MM.1S (cell line): ENCODE results near the gene PHACTR1.
"Not testable (repeated sequence)": the region's sequence is repeated elsewhere in the genome, so short reads cannot be mapped to it uniquely, and the experiment has no call there.

Experiments
- DNase-seq: peaks from one replicate; pipeline ENCODE4 v3.0.0-alpha.2; 2015
- H2AFZ ChIP-seq: fragments of 300-600 bp; sonication (generic); 2 replicates; pipeline ENCODE4 v1.6.0; 2016; ENCODE audit warnings: antibody characterized with exemption, low read length
- H3F3A ChIP-seq: fragments of 300-600 bp; sonication (generic); 2 replicates; pipeline ENCODE4 v1.6.1; 2016; ENCODE audit warnings: mild to moderate bottlenecking, antibody characterized with exemption, low read length, moderate library complexity, mixed read lengths; ENCODE audit not compliant: insufficient read depth
- H3K27ac ChIP-seq: fragments of 300-600 bp; sonication (generic); 2 replicates; pipeline ENCODE4 v1.5.1; 2016; ENCODE audit warnings: mild to moderate bottlenecking, low read length
- H3K27me3 ChIP-seq: fragments of 300-600 bp; sonication (generic); replicated peaks from 2 replicates; pipeline ENCODE4 v1.6.0; 2016; ENCODE audit warnings: low read length; ENCODE audit not compliant: insufficient read depth
- H3K36me3 ChIP-seq: fragments of 300-600 bp; sonication (generic); replicated peaks from 2 replicates; pipeline ENCODE4 v1.6.1; 2016; ENCODE audit warnings: mild to moderate bottlenecking, low read length, mixed read lengths; ENCODE audit not compliant: insufficient read depth
- H3K4me1 ChIP-seq: fragments of 300-600 bp; sonication (generic); 2 replicates; pipeline ENCODE4 v1.6.1; 2016; ENCODE audit warnings: low read length, mixed read lengths
- H3K4me2 ChIP-seq: fragments of 300-600 bp; sonication (generic); 2 replicates; pipeline ENCODE4 v1.6.0; 2016; ENCODE audit warnings: low read depth, low read length
- H3K4me3 ChIP-seq: fragments of 300-600 bp; sonication (generic); 2 replicates; pipeline ENCODE4 v1.5.1; 2016; ENCODE audit warnings: low read length, mixed read lengths
- H3K79me2 ChIP-seq: fragments of 300-600 bp; sonication (generic); 2 replicates; pipeline ENCODE4 v1.6.1; 2016; ENCODE audit warnings: mixed run types, low read length, mixed read lengths
- H3K9ac ChIP-seq: fragments of 300-600 bp; sonication (generic); 2 replicates; pipeline ENCODE4 v1.6.1; 2016; ENCODE audit warnings: low read length, mixed read lengths
- H3K9me2 ChIP-seq: fragments of 300-600 bp; sonication (generic); replicated peaks from 2 replicates; pipeline ENCODE4 v1.6.1; 2016; ENCODE audit warnings: mild to moderate bottlenecking, low read length, mixed read lengths; ENCODE audit not compliant: insufficient read depth
- H3K9me3 ChIP-seq: fragments of 300-600 bp; sonication (generic); replicated peaks from 2 replicates; pipeline ENCODE4 v1.6.1; 2016; ENCODE audit warnings: mild to moderate bottlenecking, low read length, mixed read lengths; ENCODE audit not compliant: insufficient read depth
- H4K20me1 ChIP-seq: fragments of 300-600 bp; sonication (generic); 2 replicates; pipeline ENCODE4 v1.6.1; 2016; ENCODE audit warnings: mild to moderate bottlenecking, low read length, moderate library complexity, mixed read lengths; ENCODE audit not compliant: insufficient read depth
- EZH2 ChIP-seq: fragments of 300-600 bp; sonication (generic); optimal IDR thresholded peaks from 2 replicates; pipeline ENCODE3; 2017; ENCODE audit warnings: low read depth, mild to moderate bottlenecking, antibody characterized with exemption, low read length, mixed read lengths
- EZH2phosphoT487 ChIP-seq: fragments of 300-600 bp; sonication (generic); IDR thresholded peaks from 2 replicates; pipeline ENCODE4 v1.6.1; 2018; ENCODE audit warnings: antibody characterized with exemption, low read length
- TF ChIP-seq, protein P1 (sequence below): fragments of 300-600 bp; sonication (generic); IDR thresholded peaks from 2 replicates; pipeline ENCODE4 v1.5.1; 2016; ENCODE audit warnings: antibody characterized with exemption, low read length, mixed read lengths

Gene PHACTR1

DNA sequence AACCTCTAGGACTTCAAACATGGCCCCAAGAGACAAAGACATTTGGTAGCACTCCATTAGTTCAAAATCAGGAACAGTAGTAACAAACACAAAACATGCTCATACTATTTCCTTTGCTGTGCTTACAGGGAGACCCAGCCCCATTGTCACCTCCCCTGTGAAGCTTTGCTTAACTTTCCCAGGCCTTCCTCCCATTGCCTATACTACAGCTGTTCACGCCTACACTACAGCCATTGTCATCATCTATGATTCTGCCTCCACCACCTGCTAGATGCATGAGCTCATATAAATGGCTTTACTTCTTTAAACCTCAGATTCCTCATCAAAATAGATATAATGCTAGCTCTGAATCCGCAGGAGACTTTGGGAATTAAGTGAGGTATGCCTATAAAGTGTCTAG lies 8.7 kb downstream of the PHACTR1 start:
- Histone ChIP-seq H4K20me1 (no peaks in the 10 kb centered on the region), H3F3A (no peaks in the 10 kb centered on the region)
- no peak for DNase-seq

GRCh38 chr6:12729467-12729866 lies 12.9 kb downstream of the PHACTR1 start:
- Histone ChIP-seq H3K9me2 (no peaks in the 10 kb centered on the region), H3K27me3 (no peaks in the 10 kb centered on the region), H2AFZ (no peak overlapping the region), H3K4me3 (no peak overlapping the region), H3K9me3 (no peaks in the 10 kb centered on the region), H3K27ac (no peak overlapping the region), H3K79me2 (no peaks in the 10 kb centered on the region), H4K20me1 (no peaks in the 10 kb centered on the region), H3K36me3 (no peaks in the 10 kb centered on the region), H3K4me1 (no peaks in the 10 kb centered on the region), H3F3A (no peaks in the 10 kb centered on the region), H3K9ac (no peak overlapping the region), H3K4me2 (no peak overlapping the region)
- no peak for DNase-seq
- TF ChIP-seq EZH2phosphoT487 (no peak), EZH2 (no peak)
- TF ChIP-seq, protein P1, sequence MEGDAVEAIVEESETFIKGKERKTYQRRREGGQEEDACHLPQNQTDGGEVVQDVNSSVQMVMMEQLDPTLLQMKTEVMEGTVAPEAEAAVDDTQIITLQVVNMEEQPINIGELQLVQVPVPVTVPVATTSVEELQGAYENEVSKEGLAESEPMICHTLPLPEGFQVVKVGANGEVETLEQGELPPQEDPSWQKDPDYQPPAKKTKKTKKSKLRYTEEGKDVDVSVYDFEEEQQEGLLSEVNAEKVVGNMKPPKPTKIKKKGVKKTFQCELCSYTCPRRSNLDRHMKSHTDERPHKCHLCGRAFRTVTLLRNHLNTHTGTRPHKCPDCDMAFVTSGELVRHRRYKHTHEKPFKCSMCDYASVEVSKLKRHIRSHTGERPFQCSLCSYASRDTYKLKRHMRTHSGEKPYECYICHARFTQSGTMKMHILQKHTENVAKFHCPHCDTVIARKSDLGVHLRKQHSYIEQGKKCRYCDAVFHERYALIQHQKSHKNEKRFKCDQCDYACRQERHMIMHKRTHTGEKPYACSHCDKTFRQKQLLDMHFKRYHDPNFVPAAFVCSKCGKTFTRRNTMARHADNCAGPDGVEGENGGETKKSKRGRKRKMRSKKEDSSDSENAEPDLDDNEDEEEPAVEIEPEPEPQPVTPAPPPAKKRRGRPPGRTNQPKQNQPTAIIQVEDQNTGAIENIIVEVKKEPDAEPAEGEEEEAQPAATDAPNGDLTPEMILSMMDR: no peak

More for the DNA sequence above, 8.7 kb downstream of the PHACTR1 start:
- Histone ChIP-seq H3K9me3 (no peaks in the 10 kb centered on the region), H3K4me2 (no peak overlapping the region), H3K9me2 (no peaks in the 10 kb centered on the region), H3K9ac (no peak overlapping the region), H3K36me3 (no peaks in the 10 kb centered on the region), H3K4me1 (no peaks in the 10 kb centered on the region), H3K79me2 (no peaks in the 10 kb centered on the region), H3K27me3 (no peaks in the 10 kb centered on the region), H2AFZ (no peak overlapping the region), H3K4me3 (no peak overlapping the region), H3K27ac (no peak overlapping the region)
- TF ChIP-seq EZH2: no peak
- TF ChIP-seq, protein P1: no peak
- no peak for TF ChIP-seq EZH2phosphoT487

DNA sequence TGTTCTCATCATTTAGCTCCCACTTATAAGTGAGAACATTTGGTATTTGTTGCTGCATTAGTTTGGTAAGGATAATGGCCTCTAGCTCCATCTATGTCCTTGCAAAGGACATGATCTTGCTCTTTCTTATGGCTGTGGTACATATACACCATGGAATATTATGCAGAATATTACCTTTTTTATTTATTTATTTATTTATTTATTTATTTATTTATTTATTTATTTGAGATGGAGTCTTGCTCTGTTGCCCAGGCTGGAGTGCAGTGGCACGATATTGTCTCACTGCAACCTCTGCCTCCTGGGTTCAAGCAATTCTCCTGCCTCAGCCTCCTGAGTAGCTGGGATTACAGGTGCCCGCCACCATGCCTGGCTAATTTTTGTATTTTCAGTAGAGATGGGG lies 14.2 kb downstream of the PHACTR1 start:
- not testable (repeated sequence) for H4K20me1 ChIP-seq, H3K27ac ChIP-seq, DNase-seq, H3K79me2 ChIP-seq, H3K36me3 ChIP-seq, H3K9me3 ChIP-seq, H3K9me2 ChIP-seq, H3K4me1 ChIP-seq, H3F3A ChIP-seq, H3K4me2 ChIP-seq, H3K27me3 ChIP-seq, H2AFZ ChIP-seq, H3K9ac ChIP-seq, H3K4me3 ChIP-seq

- no peaks in the 10 kb centered on the region for H3F3A ChIP-seq
Observed at GRCh38 chr6:12733876-12734275, 17.3 kb downstream of the PHACTR1 start.

More at GRCh38 chr6:12733876-12734275, 17.3 kb downstream of the PHACTR1 start:
- Histone ChIP-seq H3K4me3 (no peak overlapping the region), H3K27me3 (no peaks in the 10 kb centered on the region), H3K79me2 (no peaks in the 10 kb centered on the region), H3K4me1 (no peaks in the 10 kb centered on the region), H3K9ac (no peak overlapping the region), H3K4me2 (no peak overlapping the region), H4K20me1 (no peaks in the 10 kb centered on the region), H3K9me3 (no peaks in the 10 kb centered on the region), H2AFZ (no peak overlapping the region), H3K36me3 (no peaks in the 10 kb centered on the region), H3K9me2 (no peaks in the 10 kb centered on the region), H3K27ac (no peak overlapping the region)
- TF ChIP-seq EZH2phosphoT487: no peak
- TF ChIP-seq EZH2: no peak
- TF ChIP-seq, protein P1: no peak
- DNase-seq: no peak
